GM18517 (cell line): ENCODE data around the gene PSMG4.

Source experiments
- ATAC-seq: cut with Tn5 transposase; IDR thresholded peaks from one replicate; pipeline ENCODE4 v1.9.1; 2021; ENCODE audit warnings: mild to moderate bottlenecking, moderate library complexity; ENCODE audit not compliant: unreplicated experiment

PSMG4 gene

DNA sequence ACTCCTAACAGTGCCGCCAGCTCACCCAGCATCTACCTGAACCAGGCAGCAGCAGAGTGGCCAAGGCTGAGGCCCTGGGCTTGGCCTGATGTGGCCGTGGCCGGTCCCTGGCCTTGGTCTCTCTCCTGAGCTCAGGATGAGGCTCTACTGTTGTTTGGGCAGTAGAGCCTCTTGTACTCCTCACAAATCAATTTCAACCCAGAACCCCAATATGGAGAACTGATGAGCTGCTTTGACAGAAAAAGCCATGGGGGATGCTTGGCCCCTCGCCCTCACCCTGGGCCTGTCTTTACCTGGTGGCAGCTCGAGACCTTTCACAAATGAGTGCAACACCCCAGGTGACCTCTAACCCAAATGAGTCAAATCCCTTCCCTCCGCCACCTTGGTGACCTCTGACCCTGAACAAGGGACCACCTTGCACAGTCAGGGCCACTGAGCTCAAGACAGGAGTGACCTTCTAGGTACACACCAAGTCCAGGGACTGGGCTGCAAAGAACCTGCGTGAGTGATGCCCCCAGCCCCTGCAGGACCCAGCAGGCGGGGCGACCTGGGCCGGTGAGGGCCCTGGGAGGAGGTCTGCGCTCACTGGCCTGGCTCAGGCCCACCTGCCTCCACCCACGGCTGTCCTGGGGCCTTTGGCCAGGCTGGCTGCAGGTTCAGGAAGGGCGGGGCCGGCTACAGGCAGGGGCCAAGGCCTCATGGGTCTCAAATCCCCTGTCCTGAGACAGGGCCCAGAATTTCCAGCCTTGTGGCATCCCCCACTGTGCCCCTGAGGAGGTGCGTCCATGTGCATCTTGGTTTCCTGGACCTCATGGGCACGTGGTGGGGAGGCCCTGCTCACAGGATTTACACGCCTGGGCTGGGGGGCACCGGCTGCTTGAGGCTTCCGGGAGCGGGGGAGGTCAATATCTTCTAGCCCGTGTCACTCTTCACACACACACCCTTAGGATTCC lies 30.2 kb downstream of the PSMG4 start:
- ATAC-seq: no peak

GRCh38 chr6:3289664-3290055 lies 30.9 kb downstream of the PSMG4 start:
- no peak for ATAC-seq

- ATAC-seq: no peak
Measured at GRCh38 chr6:3290149-3290930, 31.6 kb downstream of the PSMG4 start.

DNA sequence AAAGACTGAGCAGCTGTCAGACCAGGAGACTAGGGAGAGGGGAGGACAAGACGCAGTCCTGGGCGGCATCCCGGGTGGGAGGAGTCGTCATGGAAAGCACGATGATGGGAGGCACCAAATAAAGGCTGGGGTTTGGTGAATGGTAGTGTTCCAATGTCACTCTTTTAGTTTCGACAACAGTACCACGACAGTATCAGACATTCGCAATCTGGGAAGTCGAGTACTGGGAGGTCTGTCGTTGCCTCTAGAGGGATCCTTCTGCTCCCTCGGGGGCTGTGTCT lies 32.1 kb downstream of the PSMG4 start:
- ATAC-seq: no peak

DNA sequence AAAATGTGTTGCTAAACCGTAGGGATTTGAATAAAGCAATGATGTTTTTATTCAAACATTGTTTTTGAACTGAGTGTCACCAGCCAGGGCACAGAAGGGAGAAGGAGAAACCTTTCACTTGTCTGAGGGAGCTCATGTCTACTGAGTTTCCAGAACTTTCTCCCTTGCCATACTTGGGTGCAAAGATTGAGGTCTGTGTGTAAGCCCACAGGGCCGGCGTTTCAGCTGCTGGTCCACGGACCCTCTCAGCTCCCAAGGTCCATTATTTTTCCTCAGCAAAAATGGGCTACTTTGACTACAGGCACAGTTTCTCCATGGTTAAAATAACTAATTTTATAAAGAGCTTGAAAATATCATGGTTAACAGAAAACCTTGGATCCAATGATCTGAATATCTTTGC lies 32.6 kb downstream of the PSMG4 start:
- no peak for ATAC-seq

DNA sequence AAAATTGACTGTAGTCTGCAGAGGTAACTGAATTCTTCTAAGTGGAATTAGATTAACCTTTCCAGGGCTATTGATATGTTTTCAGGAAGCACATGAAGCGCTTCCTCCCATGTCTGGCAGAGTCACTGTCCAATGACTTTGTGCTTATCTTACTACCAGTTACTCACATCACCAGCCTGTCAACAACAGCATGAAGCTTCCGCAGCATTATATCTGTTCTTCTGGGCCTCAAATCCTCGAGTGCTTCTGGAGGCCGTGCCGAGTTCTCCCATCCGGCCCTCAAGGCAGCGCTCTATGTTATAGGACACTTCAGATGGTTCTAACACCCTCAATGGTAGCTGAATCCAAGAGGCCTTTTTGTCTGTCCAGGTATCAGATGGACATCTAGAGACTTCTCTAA lies 33.2 kb downstream of the PSMG4 start:
- ATAC-seq: no peak

GRCh38 chr6:3292431-3293197 lies 33.9 kb downstream of the PSMG4 start:
- ATAC-seq: no peak

- no peak for ATAC-seq
Measured at GRCh38 chr6:3293271-3294155, 34.8 kb downstream of the PSMG4 start.

DNA sequence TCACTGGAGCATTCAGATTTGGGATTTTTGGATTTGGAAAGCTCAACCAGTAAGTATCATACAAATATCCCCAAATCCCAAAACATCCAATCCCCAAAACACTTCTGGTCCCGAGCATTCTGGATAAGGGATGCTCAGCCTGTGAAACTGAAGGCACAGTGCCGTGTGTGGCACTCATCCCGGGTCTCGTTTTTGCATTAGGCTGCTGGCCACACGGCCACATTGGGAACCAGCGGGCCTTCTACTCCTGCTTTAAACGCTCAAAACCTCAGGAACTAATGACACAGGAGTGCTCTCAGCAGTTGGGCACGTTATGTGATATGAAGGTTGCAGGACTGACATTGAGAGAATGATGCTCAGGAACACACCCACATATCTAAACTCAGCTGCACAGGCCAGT lies 35.6 kb downstream of the PSMG4 start:
- ATAC-seq: no peak

DNA sequence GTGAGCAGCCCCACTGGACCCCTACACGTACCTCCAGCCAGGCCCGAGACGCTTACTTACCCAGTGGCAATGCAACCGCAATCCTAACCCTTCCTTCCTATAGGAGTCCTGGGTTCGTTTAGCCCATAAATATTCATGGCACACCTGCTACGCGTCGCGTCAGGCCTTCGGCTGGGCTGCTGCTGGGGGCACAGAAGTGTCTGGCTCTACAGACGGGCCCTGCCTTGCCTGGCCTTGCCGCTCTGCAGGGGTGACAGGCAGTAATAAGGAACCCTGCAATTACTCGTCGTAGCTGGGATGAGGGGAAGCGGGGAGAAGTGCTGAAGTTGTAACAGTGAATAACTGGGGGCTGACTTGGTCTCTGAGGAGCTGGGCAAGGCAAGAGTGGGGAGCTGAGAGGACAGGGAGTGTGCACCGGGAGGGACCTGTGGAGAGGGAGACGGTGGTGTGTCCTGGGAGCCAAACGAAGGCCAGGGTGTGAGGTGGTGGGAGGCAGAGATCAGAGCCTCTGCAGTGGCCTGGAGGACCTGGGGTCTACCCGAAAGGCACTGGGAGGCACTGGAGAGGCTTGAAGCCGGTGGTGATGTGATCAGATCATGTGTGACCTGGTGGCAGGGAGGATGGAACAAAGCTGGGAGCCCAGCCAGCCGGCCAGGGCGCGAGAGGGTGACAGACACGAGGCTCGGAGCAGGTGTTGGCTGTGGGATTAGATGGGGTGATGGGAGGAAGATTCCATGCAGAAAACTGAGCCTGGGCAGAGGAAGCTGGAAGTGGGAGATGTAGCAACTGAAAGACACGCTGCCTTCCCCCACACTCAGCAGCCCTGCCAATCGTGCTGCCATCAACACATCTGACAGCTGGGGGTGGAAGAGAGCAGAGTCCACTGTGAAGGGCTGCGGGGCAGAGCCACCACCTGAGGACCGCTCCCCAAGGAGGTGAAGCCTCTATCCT lies 36.4 kb downstream of the PSMG4 start:
- ATAC-seq: no peak

DNA sequence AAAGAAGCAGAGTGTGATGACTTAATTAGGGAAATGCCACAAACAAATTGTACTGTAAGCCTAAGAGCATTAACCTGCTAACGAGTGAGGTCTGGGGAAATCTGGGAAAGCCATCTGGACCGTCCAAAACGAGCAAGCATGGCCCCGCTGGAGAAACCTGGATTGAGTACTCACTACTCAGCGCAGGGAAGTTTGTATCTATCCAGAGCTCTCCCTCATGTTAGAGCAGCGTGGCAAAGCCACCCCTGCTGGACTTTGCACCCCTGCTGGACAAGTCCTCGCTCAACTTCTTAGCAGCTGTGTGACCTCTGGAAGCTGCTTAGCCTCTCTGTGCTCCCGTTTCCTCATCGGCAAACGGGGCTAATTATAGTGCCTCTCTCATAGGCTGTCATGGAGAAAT lies 37.3 kb downstream of the PSMG4 start:
- ATAC-seq: no peak

DNA sequence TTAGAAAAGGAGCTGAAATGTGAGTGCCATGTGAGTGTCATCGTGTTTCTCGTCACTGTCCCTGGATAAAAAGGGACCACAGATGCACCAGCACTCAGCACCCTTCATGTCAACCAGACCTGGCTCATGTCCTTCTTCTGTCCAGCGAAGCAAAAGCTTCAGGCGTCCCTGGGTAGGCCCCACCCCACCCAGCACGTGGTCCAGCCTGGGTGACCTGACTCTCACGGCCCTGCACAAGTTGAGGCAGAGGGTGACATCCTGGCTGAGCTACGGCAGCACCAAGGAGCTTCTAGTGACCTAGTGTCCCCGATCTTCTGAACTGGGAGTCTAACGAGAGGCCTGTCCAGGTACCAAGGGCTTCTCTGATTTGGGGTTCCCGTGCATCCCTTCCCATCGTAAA lies 37.8 kb downstream of the PSMG4 start:
- ATAC-seq: no peak

DNA sequence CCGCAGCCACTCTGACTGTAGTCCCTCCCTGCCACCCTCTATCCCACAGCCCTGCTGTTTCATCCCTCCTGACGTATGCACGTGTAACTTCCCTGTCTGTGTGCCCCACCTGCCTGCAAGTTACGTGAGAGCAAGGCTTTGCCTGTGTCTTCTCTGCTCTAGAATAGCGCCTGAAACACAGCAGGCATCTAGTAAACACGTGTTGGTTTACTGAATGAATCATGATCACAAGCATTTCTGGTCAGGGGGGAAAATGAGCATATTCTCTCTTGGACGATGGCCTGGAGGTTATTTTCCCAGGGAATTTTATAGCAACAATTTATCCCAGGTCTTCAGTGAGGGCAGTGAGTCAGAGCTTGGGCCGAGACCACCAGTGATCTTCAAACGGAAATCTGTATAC lies 38.3 kb downstream of the PSMG4 start:
- no peak for ATAC-seq

DNA sequence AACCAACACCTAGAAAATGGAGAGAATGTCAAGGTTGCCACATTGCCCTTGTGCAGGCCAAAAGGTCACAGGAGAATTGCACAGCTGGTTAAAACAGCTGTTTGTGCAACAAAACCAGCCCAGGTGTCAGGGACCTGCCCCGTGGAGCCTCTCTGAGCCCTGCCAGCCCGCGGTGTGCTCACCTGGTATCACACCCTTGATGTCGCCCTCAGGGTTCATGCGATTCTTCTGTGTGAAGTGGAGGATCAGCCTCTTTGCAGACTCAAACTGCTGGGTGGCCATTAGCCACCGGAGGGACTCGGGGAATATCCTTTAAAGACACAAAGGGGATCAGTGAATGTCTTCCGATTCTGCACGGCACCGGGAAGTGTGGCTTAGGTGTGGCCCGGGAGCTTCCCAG lies 39.2 kb downstream of the PSMG4 start:
- ATAC-seq: no peak

- ATAC-seq: no peak
Measured at GRCh38 chr6:3299221-3299620, 40.5 kb downstream of the PSMG4 start.

- no peak for ATAC-seq
Measured at GRCh38 chr6:3301506-3301905, 42.8 kb downstream of the PSMG4 start.

DNA sequence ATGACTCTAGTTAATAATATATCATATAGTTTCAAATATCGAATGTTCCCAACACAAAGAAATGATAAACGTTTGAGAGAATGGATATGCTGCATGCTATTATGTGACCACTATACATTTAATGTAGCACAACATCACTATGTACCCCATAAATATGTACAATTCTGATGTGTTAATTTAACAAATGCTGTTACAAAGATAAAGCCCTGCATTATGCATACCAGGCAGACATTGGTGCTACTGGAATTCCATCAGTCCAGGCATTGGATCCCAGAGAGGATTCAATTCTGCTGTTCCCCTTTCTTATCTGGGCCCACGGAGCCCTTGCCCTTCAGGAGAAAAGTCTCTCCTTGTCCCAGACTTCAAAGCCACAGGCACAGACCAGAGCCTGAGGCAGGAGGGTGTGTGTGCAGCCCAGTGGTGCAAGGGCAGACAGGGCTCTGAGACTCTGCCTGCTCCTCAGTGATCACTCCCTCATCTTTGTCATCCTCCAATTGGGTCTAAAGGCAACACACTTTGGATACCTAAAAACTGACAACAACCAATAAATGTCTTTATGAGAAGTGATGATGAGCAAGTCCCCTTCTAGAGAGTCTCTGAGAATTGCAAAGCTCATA lies 45.2 kb downstream of the PSMG4 start:
- ATAC-seq: no peak

- no peak for ATAC-seq
Measured at GRCh38 chr6:3304500-3305215, 45.9 kb downstream of the PSMG4 start.

GRCh38 chr6:3305216-3305565 lies 46.4 kb downstream of the PSMG4 start:
- ATAC-seq: no peak
